ENCODE measurements around the gene SPATA25.

DNA sequence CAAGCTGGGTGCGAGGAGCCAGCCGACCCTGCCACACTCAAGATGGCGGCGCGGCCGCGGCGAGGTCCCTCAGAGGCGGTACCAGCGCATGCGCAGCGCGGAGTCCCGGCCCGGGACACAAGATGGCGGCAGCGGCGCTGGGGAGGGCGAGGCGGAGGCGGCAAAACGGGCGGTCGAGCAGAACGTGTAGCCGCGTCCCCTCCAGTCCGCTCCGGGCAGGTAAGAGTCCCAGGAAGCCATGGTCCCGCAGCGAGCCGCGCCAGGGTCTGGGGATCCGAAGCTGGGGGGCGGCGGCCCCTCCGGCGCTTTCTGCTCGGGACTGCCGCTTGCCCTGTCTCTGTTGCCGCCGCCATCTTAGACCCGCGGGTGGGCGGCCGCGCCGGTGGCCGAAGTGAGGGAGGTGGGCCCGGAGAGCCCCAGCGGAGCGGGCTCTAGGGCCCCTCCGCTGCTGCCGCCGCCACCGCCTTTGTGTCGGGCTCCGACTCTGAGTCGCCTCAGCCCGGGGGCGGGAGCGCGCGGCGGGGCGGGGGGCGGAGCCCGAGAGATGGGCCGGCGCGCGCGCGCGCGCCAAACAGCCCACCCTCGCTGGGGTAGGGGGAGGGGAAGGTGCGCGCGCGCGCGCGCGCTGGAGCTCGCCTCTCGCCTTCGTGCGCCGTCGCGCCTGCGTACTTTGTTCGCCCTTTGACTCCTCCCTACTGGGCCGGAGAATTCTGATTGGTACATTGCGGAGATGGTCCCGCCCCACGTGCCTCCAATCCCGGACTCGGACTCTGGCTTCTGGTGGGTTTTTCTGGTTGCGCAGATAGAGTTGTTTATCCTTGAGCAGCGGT, 47.4 kb upstream of the SPATA25 start, which contains the start of gene PCIF1:
- TF ChIP-seq, protein P1, sequence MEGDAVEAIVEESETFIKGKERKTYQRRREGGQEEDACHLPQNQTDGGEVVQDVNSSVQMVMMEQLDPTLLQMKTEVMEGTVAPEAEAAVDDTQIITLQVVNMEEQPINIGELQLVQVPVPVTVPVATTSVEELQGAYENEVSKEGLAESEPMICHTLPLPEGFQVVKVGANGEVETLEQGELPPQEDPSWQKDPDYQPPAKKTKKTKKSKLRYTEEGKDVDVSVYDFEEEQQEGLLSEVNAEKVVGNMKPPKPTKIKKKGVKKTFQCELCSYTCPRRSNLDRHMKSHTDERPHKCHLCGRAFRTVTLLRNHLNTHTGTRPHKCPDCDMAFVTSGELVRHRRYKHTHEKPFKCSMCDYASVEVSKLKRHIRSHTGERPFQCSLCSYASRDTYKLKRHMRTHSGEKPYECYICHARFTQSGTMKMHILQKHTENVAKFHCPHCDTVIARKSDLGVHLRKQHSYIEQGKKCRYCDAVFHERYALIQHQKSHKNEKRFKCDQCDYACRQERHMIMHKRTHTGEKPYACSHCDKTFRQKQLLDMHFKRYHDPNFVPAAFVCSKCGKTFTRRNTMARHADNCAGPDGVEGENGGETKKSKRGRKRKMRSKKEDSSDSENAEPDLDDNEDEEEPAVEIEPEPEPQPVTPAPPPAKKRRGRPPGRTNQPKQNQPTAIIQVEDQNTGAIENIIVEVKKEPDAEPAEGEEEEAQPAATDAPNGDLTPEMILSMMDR (IDR thresholded peaks at IDR 0.05) = no peak
- no peak for TF ChIP-seq ZFX (IDR thresholded peaks at IDR 0.05; ENCODE audit: borderline replicate concordance)
